22Rv1 (cell line): ENCODE measurements around the gene ZBTB7C.

Source experiments
- H3K27ac ChIP-seq: fragments of 450-650 bp; 2 replicates; pipeline ENCODE4 v1.5.1; 2017
- ZFX ChIP-seq: fragments of 450-650 bp; IDR thresholded peaks from 2 replicates; pipeline ENCODE4 v1.6.1; 2017; ENCODE audit warnings: antibody characterized with exemption, borderline replicate concordance
- TF ChIP-seq, protein P1 (sequence below): fragments of 450-650 bp; IDR thresholded peaks from 2 replicates; pipeline ENCODE4 v1.5.1; 2017; ENCODE audit warnings: mild to moderate bottlenecking

The ZBTB7C gene

DNA sequence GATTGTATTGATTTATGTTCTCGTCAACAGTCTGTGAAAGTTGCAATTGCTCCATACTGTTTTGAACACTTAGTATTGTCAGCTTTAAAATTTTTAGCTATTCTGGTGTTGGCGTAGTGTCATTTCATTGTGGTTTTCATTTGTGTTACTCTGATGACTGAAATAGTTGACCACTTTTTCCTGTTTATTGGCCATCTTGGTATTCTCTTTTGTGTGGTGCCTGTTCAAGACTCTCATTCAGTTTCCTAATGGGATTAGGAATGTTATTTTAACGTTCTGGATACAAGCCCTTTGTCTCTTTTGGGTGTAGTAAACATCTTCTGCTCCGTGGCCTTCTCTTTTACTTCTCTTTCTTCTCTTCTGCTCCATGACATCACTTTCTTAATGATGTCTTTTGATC, 396.0 kb downstream of the ZBTB7C start:
- H3K27ac ChIP-seq = no peak overlapping the region
- no peak for TF ChIP-seq ZFX
- TF ChIP-seq, protein P1, sequence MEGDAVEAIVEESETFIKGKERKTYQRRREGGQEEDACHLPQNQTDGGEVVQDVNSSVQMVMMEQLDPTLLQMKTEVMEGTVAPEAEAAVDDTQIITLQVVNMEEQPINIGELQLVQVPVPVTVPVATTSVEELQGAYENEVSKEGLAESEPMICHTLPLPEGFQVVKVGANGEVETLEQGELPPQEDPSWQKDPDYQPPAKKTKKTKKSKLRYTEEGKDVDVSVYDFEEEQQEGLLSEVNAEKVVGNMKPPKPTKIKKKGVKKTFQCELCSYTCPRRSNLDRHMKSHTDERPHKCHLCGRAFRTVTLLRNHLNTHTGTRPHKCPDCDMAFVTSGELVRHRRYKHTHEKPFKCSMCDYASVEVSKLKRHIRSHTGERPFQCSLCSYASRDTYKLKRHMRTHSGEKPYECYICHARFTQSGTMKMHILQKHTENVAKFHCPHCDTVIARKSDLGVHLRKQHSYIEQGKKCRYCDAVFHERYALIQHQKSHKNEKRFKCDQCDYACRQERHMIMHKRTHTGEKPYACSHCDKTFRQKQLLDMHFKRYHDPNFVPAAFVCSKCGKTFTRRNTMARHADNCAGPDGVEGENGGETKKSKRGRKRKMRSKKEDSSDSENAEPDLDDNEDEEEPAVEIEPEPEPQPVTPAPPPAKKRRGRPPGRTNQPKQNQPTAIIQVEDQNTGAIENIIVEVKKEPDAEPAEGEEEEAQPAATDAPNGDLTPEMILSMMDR = no peak

GRCh38 chr18:48011926-48012465, 397.2 kb downstream of the ZBTB7C start:
- no peak for TF ChIP-seq ZFX
- TF ChIP-seq, protein P1 = no peak

GRCh38 chr18:48010264-48010663, 398.9 kb downstream of the ZBTB7C start:
- no peak overlapping the region for H3K27ac ChIP-seq
- TF ChIP-seq, protein P1 = no peak
- no peak for TF ChIP-seq ZFX

More at GRCh38 chr18:48011926-48012465, 397.2 kb downstream of the ZBTB7C start:
- H3K27ac ChIP-seq = no peak overlapping the region

DNA sequence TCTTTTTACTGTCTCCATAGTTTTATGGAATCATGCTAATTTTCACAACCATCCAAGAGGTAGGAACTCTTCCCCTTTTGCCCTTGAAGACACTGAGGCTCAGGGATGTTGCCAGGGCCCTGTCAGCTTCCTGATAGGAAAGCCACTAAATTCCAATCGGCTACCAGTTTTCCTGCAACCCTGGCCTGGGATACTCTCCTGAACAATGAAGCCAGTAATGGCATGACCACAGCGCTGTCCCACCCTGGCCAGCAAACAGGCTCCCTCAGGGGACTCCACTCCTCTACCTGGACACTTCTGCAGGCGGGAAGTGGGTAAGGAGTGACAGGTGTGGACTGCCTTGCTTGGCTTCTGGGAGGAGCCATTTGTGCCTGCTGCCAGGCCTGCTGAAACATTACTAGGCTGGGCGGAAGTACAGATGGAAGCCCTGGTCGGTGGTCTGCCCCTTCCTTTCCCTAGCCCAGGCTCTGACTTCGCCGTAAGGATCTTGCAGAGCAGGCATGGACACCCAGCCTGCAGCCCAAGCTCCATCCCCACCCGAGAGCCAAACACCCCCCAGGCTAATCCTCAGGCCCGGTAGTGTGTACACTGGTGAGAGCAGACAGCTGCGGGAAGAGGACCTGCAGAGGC, 400.0 kb downstream of the ZBTB7C start:
- no peak overlapping the region for H3K27ac ChIP-seq
- TF ChIP-seq, protein P1 = no peak
- no peak for TF ChIP-seq ZFX

GRCh38 chr18:48007955-48008701, 401.1 kb downstream of the ZBTB7C start:
- no peak overlapping the region for H3K27ac ChIP-seq
- no peak for TF ChIP-seq ZFX
- TF ChIP-seq, protein P1 = peak; percentile 87

DNA sequence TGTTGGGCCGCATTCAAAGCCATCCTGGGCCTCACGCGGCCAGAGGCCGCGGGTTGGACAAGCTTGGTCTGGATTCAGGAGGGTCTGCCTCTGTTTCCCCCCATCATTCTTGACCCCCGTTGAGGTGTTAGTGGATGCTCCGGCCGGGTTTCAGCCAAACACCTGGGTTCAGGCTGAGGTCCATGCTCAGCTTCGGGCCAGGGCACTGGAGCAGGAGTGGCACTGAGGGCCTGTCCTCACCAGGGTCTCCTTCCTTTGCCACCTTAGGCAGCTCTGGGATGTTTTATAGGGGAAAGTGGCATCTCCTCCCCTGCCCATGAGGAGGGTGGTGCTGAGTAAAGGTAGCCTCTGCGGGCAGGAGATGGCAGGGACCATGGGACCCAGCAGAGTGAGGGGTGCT, 401.8 kb downstream of the ZBTB7C start:
- H3K27ac ChIP-seq = no peak overlapping the region
- no peak for TF ChIP-seq ZFX
- TF ChIP-seq, protein P1 = no peak
